Activated naive CD4-positive, alpha-beta T cell treated with anti-CD3 and anti-CD28 coated beads, Interleukin-2, amount 50 U/mL, for 16 hours (primary cell): ENCODE results near the gene KLHDC3.

ENCODE experiments used
- DNase-seq: peaks from one replicate; pipeline ENCODE4 v3.0.0-alpha.2; 2020

Gene KLHDC3, protein sequence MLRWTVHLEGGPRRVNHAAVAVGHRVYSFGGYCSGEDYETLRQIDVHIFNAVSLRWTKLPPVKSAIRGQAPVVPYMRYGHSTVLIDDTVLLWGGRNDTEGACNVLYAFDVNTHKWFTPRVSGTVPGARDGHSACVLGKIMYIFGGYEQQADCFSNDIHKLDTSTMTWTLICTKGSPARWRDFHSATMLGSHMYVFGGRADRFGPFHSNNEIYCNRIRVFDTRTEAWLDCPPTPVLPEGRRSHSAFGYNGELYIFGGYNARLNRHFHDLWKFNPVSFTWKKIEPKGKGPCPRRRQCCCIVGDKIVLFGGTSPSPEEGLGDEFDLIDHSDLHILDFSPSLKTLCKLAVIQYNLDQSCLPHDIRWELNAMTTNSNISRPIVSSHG

DNA sequence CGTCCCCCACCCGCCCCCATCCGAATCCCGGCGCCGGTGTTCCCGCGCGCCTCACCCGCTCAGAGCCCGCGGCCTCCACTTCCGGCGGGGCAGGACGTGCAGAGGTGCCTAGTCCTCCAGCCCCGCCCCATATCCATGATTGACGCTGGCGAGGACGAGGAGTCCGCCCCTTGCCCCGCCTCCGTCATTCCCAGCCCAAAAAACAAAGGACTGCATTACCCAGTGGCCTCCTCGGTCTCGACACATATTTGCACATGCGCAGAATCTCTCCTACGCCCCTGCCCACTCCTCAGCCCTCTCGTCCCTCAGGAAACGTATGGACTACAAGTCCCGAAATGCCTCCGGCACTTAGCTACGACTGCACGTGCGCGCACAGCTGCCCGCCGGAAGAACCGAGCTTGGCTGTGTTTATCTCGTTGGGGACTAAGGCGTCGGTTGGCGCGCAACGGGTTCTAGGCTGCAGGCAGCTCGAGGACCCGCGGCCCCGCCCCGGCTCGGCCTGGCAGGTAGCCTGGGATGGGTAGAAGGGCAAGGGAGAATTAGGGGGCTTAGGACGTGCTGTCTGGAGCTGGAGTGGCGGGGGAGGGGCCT lies at the start of gene KLHDC3, which contains the start of gene MEA1:
KLHDC3 (plus strand) TSS at position 407 of the 591 bp plus-strand sequence. CDS start 2,944 bp downstream, outside the sequence.
MEA1 (minus strand) TSS at position 104 of the 591 bp plus-strand sequence. CDS start 133 bp downstream, outside the sequence.
- peak; percentile 99 for DNase-seq

DNA sequence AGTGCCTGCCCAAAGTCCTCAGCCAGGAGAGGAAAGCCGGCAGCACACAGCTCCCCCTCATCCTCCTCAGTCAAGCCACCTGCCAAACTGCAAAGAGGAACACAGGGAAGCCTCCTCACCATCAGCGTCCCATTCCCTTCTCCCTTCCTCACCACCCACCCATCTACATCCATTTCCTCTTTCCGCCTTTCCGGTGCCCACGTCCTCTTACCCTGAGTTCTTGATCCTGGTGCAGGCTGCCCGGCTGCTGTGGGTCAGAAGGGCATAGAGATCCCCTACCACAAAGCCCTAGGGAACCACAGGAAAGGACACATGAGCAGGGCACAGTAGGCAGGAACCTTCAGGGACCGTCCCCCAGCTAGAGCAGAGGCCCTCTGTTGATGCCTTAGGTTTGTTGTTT lies 47.5 kb upstream of the KLHDC3 start:
- DNase-seq: no peak

DNA sequence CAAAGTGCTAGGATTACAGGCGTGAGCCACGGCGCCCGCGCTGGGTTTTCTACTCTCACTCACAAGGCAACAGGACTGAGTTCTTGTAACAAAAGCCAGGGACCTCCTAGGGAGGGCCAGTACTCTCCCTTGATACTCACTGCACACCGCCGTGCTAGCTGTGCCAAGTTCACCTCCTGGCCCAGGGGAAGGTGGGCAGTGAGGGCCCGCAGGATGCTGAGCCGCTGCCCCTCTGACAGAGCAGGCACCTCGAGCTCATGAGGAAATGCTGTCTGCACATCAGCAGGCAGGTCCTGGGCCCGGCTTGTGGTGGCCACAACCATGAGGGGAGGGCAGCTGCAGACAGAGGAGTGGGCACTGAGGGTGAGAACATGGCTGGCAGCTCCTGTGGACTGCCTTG lies 46.8 kb upstream of the KLHDC3 start:
- DNase-seq: no peak

DNA sequence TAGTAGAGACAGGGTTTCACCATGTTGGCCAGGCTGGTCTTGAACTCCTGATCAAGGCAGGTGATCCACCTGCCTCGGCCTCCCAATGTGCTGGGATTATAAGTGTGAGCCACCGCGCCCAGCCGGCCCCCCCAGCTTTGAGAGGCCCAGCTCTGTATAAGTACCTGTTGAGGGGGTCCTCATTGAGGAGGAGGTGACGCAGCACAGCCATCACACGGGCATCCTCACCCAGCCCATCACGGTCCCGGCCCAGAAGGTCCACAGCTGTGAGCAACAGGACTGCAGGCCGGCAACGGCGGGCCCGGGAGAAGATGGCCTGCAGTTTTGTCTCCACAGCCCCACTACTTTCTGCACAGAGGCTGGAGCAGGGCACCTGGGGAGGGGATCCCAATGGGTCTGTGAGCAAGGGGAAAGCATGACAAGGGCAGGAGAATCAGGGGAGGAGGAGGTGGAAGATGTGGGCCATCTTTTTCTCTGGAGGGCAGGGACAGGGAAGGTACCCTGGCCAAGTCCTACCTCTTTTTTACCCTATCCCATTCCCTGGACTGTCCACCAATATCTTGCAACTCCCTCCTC lies 45.8 kb upstream of the KLHDC3 start:
- DNase-seq: no peak

DNA sequence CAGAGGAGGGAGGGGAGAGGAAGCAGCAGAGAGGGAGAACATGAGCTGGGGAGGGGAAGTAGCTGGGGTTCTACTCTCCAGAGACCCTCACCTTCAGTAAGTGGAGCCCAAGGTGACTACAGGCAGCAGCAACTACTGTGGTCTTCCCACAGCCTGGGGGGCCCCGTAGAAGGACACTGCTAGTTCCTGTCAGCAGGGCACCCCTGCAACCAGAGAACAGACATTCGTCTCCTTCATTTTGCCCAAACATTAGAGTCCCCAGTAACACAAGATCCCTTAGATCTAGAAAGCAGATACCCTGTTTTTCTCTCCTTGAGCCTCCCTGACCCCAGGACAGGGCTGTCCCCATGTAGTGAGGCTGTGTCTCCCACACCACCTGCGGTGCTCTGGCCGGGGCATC lies 45.3 kb upstream of the KLHDC3 start:
- no peak for DNase-seq

DNA sequence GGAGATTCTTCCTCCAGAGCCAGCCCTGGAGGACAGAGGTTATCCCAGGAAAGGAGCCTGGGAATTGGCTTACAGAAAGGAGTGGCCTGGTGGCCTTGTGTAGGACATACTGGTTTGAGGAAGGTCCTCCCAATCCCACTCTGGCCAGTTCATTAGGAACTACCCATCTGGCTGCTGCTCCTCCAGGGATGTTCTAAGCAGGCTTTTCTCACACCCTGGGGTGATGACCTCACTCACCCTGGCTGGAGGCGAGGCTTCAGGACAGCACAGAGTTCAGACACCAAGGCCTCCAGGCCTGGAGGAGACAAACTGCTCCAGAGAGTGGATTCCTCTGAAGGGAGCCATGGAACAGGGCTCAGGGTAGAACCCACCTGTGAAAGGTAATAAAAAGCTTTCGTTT lies 44.6 kb upstream of the KLHDC3 start:
- no peak for DNase-seq

DNA sequence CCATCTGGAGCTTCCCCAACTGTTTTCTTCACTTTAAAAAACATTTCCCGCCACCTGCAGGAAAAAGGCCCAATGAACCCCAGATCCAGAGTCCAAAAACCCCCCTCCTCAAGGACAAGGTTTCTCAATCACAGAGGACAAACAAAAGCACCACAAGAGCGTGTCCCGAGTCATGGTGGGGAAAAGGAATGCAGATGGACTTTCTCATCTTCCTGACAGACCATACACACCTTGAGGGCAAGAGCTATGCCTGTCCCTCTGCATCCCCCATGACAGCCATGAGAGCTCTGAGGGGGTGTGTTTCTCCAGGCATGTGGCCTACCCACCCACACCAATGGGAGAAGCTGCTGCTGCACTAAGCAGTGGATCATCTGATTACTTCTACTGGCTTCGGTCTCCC lies 44.1 kb upstream of the KLHDC3 start:
- no peak for DNase-seq

DNA sequence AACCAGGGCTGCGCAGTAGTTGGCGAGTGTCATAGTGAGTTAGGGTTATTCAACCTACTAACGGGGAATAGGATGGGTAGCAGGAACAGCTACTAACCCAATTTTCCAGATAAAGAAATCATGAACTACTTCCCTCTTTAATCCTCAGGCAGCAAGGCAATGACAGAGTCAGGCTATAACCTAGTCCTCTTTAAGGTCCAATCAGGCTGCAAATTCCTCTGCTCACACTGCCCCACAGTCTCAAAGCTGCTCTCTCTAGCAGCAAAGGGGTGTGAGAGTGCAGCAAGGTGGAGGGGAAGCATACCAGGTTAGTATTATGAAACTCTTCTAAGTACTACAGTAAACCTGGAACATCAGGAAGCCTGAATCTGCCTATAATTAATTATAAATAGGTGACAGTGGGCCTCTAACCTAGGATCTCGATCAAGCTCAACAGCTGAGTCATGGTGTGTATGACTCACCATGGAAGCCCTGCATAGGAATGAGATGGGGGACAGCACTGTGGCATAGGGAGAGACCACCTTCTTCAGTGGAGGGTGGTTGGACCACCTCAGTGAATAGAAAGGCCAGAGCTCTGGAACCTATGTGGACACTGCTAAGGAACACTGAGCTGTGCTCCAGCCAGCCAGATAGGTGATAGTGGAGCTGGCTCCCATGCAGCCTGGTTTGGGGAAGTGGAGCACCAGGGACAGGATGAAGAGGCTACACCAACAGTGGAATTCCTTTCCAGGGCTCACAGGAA lies 43.0 kb upstream of the KLHDC3 start:
- DNase-seq: no peak

DNA sequence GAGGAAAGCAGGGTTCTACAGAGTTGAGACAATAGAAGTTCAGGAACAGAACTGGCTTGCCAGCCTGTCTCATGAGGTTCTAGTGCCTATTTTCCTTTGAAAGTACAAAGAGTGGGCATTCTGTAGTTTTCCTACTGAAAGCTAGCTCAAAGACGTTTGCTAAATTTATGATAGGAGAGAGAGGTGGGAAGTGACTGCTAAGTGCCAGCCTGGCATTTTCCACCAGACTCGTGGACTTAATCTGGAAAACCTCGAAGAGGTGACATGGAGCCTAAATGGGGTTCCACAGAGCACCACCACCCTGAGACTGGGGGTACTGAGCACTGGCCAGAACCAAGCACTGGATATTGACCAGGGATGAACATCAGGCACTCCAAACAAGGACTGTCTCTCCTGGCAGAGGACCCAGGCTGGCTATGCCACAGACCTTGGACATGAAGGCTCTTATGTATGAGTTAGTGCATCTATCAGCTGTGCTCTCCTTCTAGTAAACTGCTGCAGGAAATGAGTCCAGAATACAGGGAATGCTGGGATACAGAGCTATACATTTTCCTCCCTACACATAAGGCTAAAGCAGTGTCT lies 42.2 kb upstream of the KLHDC3 start:
- no peak for DNase-seq

DNA sequence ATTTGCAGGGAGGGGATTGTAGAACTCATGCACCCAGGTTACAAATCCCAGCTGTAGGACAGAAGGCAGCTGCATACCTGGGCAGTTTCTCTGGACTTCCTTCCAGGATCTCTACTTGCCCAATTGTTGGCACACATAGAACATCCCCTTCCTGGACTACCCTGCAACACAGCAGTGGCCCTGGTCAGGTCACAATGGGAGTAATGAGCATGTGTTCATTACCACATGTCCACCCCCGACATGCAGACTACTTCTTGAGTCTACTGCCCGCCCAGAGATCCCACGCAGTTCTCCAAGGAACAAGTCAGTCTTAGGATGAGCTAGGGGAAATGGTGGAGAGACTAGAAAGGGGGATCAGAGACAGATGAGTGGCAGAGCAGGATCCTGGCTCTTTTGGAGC lies 40.1 kb upstream of the KLHDC3 start:
- no peak for DNase-seq

DNA sequence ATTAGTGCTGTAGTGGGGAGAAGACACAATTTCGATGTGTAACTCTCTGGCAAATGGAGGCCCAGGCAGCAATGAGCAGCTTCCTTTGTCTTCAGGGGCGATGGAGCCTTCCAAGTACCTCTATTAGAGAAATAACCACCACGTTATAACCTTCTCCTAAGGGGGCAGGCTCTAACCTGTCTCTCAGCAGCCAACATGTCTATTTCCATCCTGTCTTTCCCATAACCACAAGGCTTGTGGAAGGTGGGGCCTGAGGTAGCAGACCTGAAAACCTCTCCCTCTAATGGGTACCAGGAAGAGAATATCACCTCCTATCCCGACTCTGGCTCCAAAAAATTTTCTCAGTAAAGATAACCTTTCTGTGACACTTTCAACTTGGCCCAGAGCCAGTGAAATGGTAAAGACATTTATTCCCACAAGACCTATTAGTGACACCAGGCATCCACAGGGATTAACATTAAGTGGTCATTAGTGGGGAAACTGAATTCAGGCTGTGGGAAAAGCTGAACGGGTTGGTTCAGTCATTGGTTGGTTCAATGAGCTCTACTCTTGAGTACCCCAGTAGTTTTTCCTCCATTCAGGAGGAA lies 39.0 kb upstream of the KLHDC3 start:
- no peak for DNase-seq

DNA sequence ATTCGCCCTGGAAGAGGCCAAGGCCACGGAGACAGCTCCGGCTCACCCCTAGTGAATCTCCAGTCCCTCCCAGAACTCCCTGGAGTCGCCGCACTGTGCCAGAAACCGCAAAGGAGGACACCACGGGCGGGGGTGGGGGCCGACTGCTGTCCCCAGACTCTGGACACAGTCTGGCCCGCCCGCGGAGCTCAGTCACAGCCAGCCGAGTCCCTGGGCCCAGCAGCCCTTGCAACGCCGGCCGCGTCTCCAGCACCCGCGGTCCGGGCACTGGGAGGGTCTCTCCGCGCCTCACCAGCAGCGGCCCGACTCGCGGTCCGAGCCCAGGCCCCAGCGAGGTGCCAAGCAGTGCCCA lies 35.6 kb upstream of the KLHDC3 start:
- DNase-seq: peak; percentile 15

DNA sequence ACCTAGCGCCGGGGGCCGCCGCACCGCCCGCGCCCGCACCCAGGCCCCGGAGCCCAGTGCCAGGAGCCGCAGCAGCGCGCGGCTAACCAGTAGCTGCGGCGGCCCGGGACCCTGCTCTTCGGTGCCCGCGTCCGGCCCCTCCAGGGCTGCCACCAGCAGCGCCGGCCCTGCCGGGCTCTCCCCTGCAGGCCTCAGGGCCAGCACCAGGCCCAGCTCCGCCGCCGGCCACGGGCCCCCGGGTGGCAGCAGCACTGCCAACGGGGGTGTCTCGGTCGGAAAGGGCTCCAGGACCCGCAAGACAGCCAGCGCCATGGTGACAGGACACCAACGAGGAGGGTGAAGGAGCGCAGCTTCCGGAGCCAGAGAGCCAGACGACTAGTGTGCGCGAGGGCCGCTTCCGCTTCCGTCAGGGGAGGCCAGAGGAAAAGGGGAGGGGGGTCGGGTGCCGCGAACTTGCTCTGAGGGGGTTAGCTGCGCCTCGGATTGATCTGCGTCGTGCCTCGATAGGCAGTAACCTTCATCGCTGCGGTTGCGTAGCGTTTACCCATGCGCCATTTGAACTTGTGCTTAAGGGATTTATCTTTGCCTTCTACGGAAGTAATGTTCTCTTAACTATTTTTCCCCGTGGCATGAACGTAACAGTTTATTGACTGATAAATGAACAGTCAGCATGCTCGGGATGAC lies 35.1 kb upstream of the KLHDC3 start, which contains the start of gene PEX6:
PEX6 (minus strand) TSS at position 343 of the 684 bp plus-strand sequence; CDS start at position 312, 31 bp downstream.
- peak; percentile 90 for DNase-seq

DNA sequence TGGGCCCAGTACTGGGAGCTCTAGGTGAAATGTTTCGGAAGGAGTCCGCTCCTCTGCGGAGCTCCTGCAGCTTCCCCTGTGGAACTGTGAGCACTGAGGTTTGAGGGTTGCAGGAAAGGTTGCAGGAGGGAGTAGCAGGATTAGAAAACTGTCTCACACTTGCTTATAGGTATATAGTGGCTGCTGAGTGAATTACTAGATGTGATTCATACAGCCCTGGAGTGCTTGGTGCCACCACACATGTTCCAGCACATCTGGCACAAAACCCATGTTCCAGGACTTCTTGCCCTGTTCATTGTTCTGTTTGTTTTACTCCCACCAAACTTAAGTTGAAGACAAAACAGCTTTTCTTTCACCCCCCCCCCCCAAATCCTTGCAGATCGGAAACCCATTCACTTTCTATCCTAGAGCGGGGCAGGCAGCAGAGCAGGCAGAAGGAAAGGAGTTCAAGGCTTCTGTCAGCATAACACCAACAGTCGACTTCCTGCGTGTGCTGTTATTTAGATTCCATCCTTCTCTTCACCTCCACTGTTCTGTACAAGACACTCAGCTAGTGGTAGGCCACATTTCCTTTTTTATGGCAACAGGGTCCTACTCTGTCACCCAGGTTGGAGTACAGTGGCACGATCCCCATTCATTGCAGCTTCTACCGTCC lies 34.4 kb upstream of the KLHDC3 start:
- no peak for DNase-seq

DNA sequence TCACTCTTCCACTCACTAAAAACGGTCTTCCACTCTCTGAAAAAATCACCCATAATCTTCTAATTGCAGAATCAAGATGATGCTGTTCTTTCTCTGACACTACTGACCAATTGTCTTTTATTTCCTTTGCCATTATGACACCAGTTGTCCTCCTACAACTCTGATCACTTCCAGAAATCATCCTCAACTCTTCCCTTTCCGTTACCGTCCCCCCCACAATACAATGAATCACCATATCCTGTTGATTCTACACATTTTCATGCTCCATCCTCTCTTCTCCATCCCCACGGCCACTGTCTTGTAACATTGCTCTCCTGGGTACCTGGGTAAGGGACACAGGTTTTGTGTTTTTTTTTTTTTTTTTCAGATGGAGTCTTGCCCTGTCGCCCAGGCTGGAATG lies 32.2 kb upstream of the KLHDC3 start:
- no peak for DNase-seq

DNA sequence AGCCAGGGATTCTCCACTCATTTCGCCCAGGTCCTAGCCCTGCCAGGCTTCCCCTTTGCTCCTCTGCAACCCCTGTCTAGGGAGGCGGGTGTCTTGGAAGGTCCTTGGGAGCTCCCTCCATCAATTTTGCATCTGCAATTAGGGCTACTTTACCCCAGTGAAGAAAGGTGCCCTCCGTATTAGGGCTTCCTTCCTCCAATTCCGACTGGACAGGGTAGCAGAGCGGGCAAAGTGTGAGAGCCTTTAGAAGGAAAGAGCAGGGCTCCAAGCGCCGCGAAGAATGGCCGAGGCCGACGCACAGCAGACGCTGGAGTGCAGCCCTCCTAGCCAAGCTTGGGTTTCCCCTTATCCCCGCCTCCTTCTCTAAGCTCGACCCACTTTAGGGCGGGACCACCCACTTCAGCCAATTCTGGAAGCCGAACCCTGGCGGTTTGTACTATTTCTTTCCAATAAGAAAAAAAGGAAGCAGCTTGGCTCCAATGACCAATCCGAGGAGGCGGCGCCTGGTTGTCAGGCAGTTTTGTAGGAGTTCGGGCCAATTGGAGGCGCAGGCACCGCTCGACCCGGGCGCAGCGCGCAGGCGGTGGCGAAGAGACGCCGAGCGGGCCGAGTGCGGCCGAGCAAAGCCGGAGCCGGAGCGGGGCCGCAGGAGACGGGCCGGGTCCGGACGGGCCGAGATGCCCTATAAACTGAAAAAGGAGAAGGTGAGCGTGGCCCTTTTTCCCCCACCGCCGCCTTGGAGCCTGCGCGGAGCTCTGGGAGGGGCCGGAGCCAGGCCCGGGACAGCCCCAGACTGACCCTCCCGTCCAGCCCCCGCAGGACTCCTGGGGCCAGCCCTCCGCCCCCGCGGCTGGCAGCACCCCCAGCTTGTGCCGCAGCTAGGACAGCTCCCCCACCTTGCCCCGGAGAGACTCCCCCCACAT lies 29.8 kb upstream of the KLHDC3 start, which contains the start of gene PPP2R5D:
PPP2R5D (plus strand) TSS at position 570 of the 923 bp plus-strand sequence; CDS start at position 678, 108 bp downstream.
- peak; percentile 98 for DNase-seq

DNA sequence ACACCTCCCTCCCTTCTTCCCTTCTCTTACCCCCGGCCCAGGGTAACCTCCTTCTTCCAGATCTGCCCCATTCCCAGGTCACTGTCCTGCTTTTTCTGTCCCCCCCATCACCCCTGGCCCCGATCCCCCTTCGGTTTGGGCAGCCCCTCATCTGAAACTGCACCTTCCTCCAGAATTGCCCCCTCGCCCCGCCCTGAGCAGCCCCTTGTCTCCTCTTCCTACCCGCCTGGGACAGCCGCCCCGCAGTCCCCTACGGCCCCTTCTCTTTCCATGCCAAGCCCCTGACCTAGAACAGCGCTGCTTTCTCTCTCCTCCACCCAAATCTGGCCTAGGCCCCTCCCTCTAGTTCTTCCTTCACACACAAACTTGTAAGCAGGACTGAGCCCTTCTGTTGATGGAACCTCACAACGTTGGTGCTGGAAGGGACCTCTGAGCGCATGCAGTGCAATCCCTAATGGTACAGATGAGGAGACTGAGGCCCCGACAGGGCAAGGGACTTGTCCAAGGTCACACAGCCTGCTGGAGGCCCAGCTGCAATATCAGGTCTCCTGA lies 29.0 kb upstream of the KLHDC3 start:
- DNase-seq: peak; percentile 12

DNA sequence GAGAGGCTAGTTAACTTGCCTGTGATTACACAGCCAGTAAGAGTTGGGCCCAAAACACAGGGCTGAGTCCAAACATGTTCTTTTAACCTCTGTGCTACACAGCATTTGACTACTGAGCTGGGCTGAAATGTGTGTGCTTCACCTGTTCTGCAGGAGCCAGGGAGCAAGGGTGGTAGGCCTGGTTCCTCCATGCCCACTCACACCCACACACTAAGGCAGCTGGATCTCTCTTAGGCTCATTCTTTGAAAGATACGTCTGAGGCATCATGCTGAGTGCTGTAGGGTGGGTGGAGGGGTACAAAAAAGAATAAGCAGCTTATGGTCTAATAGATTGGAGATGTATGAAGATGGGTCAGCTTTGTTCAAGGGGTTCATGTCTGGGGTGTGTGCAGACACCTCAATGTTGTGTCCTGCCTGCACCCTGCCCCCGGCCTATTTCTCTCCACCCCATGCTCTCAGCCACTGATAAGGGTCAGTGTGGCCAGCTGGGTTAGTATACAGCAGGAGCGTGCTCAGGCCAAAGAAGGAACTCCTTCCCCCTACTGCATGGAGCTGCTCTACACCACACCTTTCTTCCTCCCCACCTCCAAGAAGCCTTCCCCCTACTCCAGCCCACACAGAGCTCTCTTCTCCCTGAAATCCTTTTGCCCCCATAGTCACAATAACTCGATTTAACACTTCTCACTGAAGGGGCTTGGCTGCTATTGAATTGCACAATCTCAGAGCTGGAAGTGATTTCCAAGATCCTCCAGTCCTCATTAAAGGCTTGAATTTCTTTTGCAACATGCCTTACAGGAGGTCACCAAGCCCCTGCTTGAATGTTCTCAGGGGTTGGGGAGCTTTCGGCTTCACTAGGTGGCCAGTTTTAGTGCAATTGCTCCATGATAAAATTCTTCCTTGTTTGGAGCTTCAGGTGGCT lies 26.3 kb upstream of the KLHDC3 start:
- DNase-seq: no peak
